ENCODE measurements around the gene TKT.

- no peak for TF ChIP-seq CTCF (IDR thresholded peaks at IDR 0.05)
- no peak for TF ChIP-seq ZFX (IDR thresholded peaks at IDR 0.05; ENCODE audit: borderline replicate concordance)
Measured at GRCh38 chr3:53282581-53282980, 26.8 kb upstream of the TKT start.

Measured in 22Rv1 (cell line).